Smooth muscle cell (in vitro differentiated cells): ENCODE data around the gene NHSL2. TPM values are rescaled to one million over a fixed set of nuclear protein-coding genes. Genes with fewer than 3 reads are reported as not detected.

Experiments used
- DNase-seq: peaks from one replicate; lab custom pipeline; 2025; ENCODE audit not compliant: unreplicated experiment; lab: John Stamatoyannopoulos, UW
- H2AFZ ChIP-seq: fragments of 200-600 bp; sonication (generic); 2 replicates; pipeline ENCODE4 v1.6.0; 2016; ENCODE audit warnings: antibody characterized with exemption, low read depth, mild to moderate bottlenecking
- H3F3A ChIP-seq: fragments of 200-600 bp; sonication (generic); 2 replicates; pipeline ENCODE4 v1.6.0; 2017; ENCODE audit warnings: antibody characterized with exemption, low read depth
- H3K27ac ChIP-seq: fragments of 200-600 bp; sonication (generic); 2 replicates; pipeline ENCODE4 v1.5.1; 2016; ENCODE audit warnings: low read depth, mild to moderate bottlenecking
- H3K27me3 ChIP-seq: fragments of 200-600 bp; sonication (generic); 2 replicates; pipeline ENCODE4 v1.6.1; 2016; ENCODE audit warnings: low read depth, mild to moderate bottlenecking
- H3K36me3 ChIP-seq: fragments of 200-600 bp; sonication (generic); 2 replicates; pipeline ENCODE4 v1.5.1; 2016; ENCODE audit warnings: low read depth
- H3K4me1 ChIP-seq: fragments of 200-600 bp; sonication (generic); 2 replicates; pipeline ENCODE4 v1.5.1; 2016; ENCODE audit warnings: low read depth
- H3K4me2 ChIP-seq: fragments of 200-600 bp; sonication (generic); 2 replicates; pipeline ENCODE4 v1.6.0; 2016; ENCODE audit warnings: mild to moderate bottlenecking
- H3K4me3 ChIP-seq: fragments of 200-600 bp; sonication (generic); 2 replicates; pipeline ENCODE4 v1.5.1; 2016; ENCODE audit warnings: mild to moderate bottlenecking
- H3K79me2 ChIP-seq: fragments of 200-600 bp; sonication (generic); 2 replicates; pipeline ENCODE4 v1.6.0; 2016; ENCODE audit warnings: low read depth, mild to moderate bottlenecking
- H3K9ac ChIP-seq: fragments of 200-600 bp; sonication (generic); 2 replicates; pipeline ENCODE4 v1.6.0; 2016; ENCODE audit warnings: low read depth
- H3K9me3 ChIP-seq: fragments of 200-600 bp; sonication (generic); replicated peaks from 2 replicates; pipeline ENCODE4 v1.5.1; 2016; ENCODE audit warnings: low read depth
- H4K20me1 ChIP-seq: fragments of 200-600 bp; sonication (generic); 2 replicates; pipeline ENCODE4 v1.6.0; 2016; ENCODE audit warnings: low read depth
- WGBS: methylation state at CpG from one replicate; pipeline ENCODE4 v1.1.7; 2016; ENCODE audit warnings: low lambda C conversion rate; 5-methylcytosine and 5-hydroxymethylcytosine counted together
- polyA plus RNA-seq: library from polyadenylated mRNA; unstranded; fragments of >200 nt; fragmentation: Nextera tagmentation; extraction: Ambion mirVana; gene quantifications from 2 replicates; pipeline ENCODE4 v1.2.1, GENCODE V29; 2016
- total RNA-seq: library from RNA; depleted of rRNA; stranded (reverse); fragments of >200 nt; gene quantifications from 2 replicates; pipeline ENCODE4 v1.2.3, GENCODE V29; 2014
- TF ChIP-seq, protein P1 (sequence below): fragments of 200-600 bp; sonication (generic); IDR thresholded peaks from 2 replicates; pipeline ENCODE4 v1.5.1; 2017; ENCODE audit warnings: borderline replicate concordance, mild to moderate bottlenecking, antibody characterized with exemption; ENCODE audit not compliant: insufficient read depth, poor library complexity, severe bottlenecking

NHSL2 gene
- total and polyA plus RNA-seq, 2 experiments from 2014 or later: 2.9 to 3.3 TPM

DNA sequence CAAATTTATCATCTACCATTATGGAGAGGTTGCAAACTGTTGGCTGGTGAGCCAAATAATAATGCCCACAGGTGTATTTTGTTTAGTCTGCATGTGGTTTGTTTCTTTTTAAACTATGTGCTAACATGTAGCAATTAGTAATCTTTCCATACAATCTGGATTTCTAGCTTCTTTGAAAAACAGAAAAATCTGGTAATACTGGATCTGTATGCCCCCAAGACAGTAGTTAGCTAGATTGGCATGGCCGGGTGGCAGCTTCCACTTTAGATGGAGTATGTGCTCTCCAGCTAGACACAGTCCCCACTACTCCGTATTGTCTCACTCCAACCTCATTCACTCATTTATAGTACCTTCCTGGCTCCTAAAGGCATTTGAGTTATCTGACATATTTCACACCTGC is 91.3 kb downstream of the NHSL2 start:
- no peak overlapping the region for H2AFZ ChIP-seq
- DNase-seq: no peak
- H3K9me3 ChIP-seq: no peaks in the 10 kb centered on the region
- WGBS: 65% methylated on average over 2 of the region's 2 CpGs
- H3K4me1 ChIP-seq: no peaks in the 10 kb centered on the region
- H3K27ac ChIP-seq: no peak overlapping the region
- no peaks in the 10 kb centered on the region for H3K36me3 ChIP-seq
- no peaks in the 10 kb centered on the region for H3K27me3 ChIP-seq
- H3K79me2 ChIP-seq: no peaks in the 10 kb centered on the region
- no peak overlapping the region for H3K4me2 ChIP-seq
- H3F3A ChIP-seq: no peaks in the 10 kb centered on the region
- TF ChIP-seq, protein P1, sequence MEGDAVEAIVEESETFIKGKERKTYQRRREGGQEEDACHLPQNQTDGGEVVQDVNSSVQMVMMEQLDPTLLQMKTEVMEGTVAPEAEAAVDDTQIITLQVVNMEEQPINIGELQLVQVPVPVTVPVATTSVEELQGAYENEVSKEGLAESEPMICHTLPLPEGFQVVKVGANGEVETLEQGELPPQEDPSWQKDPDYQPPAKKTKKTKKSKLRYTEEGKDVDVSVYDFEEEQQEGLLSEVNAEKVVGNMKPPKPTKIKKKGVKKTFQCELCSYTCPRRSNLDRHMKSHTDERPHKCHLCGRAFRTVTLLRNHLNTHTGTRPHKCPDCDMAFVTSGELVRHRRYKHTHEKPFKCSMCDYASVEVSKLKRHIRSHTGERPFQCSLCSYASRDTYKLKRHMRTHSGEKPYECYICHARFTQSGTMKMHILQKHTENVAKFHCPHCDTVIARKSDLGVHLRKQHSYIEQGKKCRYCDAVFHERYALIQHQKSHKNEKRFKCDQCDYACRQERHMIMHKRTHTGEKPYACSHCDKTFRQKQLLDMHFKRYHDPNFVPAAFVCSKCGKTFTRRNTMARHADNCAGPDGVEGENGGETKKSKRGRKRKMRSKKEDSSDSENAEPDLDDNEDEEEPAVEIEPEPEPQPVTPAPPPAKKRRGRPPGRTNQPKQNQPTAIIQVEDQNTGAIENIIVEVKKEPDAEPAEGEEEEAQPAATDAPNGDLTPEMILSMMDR: no peak
- H3K4me3 ChIP-seq: no peak overlapping the region
- no peak overlapping the region for H3K9ac ChIP-seq
- no peaks in the 10 kb centered on the region for H4K20me1 ChIP-seq

DNA sequence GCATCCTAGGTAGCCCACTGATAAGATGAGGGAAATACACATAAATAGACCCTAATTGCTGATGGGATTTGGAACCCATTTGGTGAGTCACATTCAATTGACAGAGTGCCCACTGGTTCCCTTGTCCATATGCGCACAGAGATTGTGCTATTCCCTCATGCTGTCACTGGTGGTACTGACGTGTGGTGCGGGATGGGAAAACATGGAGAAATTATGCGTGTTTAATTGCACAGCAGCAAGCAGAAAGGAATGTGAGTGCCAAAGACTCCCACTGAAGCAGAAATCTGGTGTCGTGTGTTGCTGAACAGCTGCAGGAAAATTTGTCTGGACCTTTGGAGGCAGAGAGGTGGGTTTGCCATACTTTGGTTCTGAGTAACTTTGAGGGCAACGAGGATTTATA is 92.2 kb downstream of the NHSL2 start:
- H3K27ac ChIP-seq: no peak overlapping the region
- WGBS: 42% methylated on average over 6 of the region's 6 CpGs

DNA sequence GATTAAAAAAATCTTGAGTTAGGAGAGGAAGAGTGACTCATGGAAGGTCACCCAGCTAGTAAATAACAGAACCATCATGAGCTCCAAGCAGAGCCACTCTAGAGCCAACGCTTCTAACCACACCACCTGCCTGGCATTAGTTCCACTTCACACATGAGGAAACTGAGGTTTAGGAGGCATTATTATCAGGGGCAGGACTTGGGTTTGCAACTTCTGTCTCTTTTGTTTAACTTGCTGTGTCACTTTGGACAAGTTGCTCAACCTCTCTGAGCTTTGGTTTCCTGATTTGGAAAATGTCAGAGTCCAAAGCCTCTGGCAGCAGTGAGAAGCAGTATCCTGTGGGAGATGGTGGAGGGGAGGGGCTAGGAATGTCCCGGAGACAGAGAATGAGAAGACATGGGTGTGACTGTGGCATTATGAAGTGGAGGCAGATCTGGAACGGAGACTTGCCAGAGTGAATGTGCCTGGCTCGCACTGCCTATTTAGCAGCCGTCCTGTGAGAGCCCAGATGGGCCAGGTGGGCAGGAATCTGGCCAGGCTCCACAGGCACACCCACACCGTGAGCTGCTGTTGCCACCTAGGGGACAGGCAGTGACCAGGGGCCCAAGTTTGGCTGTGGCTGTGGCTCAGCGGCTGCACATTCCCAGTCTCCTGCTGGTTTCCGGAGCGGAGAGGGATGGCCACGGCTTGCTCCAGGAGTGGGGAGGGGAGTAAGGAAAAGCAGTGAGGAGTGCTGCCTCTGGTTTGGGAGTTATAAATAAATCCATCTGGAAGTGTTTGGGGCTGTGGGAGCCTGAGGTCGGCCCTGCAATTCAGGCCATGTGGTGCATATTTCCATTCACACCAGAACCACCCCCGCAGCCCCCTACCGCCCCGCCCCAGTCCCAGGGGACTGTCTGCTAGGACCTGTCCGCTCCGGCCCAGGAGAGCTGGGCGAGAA is 93.4 kb downstream of the NHSL2 start:
- Histone ChIP-seq H3K27ac (peak overlapping the region; percentile 19), H3K36me3 (no peaks in the 10 kb centered on the region), H3F3A (no peaks in the 10 kb centered on the region), H3K4me2 (peak overlapping the region; percentile 67), H3K4me3 (no peak overlapping the region), H3K79me2 (no peaks in the 10 kb centered on the region), H4K20me1 (no peaks in the 10 kb centered on the region), H3K27me3 (no peaks in the 10 kb centered on the region), H3K9ac (no peak overlapping the region), H2AFZ (no peak overlapping the region), H3K4me1 (no peaks in the 10 kb centered on the region), H3K9me3 (no peaks in the 10 kb centered on the region)
- 45% methylated on average over 17 of the region's 17 CpGs for WGBS
- TF ChIP-seq, protein P1: no peak
- no peak for DNase-seq

More for the DNA sequence above, 92.2 kb downstream of the NHSL2 start:
- Histone ChIP-seq H3K4me2 (no peak overlapping the region), H2AFZ (no peak overlapping the region), H3F3A (no peaks in the 10 kb centered on the region), H3K79me2 (no peaks in the 10 kb centered on the region), H3K4me3 (no peak overlapping the region), H3K27me3 (no peaks in the 10 kb centered on the region), H3K9me3 (no peaks in the 10 kb centered on the region), H3K36me3 (no peaks in the 10 kb centered on the region), H3K4me1 (no peaks in the 10 kb centered on the region), H4K20me1 (no peaks in the 10 kb centered on the region), H3K9ac (no peak overlapping the region)
- DNase-seq: no peak
- TF ChIP-seq, protein P1: no peak
